ENCODE data around the gene PDGFB.

Gene PDGFB

GRCh38 chr22:39265143-39265886 lies 20.5 kb upstream of the PDGFB start:
- Histone ChIP-seq H2AK5ac (ENCODE audit: low read length) (no peak overlapping the region), H3K18ac (ENCODE audit: low read length) (no peak overlapping the region), H3K9ac (ENCODE audit: low read length) (no peak overlapping the region), H4K8ac (ENCODE audit: low read depth, low read length) (no peak overlapping the region), H4K91ac (ENCODE audit: low read depth, low read length) (no peak overlapping the region), H3K79me2 (ENCODE audit: control insufficient read depth, insufficient read depth, low read length, poor library complexity) (no peaks in the 10 kb centered on the region), H2BK12ac (ENCODE audit: low read length) (no peak overlapping the region), H3K4me1 (ENCODE audit: control insufficient read depth in 1 of 2, insufficient read depth in 2 of 2, low read length in 2 of 2) (peaks cover 0 to 1% of the 10 kb centered on the region in 2 experiments), H3K27me3 (ENCODE audit: insufficient read depth, low read length) (no peaks in the 10 kb centered on the region), H3K23ac (ENCODE audit: low read length) (no peak overlapping the region), H3K4ac (ENCODE audit: low read depth, low read length) (no peak overlapping the region), H2BK5ac (ENCODE audit: low read depth, low read length, poor library complexity) (no peak overlapping the region), H2AFZ (ENCODE audit: insufficient read depth, low read length, poor library complexity) (no peak overlapping the region), H3K27ac (ENCODE audit: low read depth, low read length) (no peak overlapping the region), H3K4me2 (ENCODE audit: low read length) (no peak overlapping the region), H2BK120ac (ENCODE audit: insufficient read depth, low read length, poor library complexity) (no peak overlapping the region), H3K79me1 (ENCODE audit: low read length) (peaks cover 1% of the 10 kb centered on the region), H3K36me3 (ENCODE audit: control insufficient read depth in 1 of 2, insufficient read depth in 2 of 2, low read length in 2 of 2) (no peaks in the 10 kb centered on the region), H3K14ac (ENCODE audit: low read length) (no peak overlapping the region), H3K4me3 (ENCODE audit: low read depth, low read length) (no peak overlapping the region), H3K9me3 (ENCODE audit: insufficient read depth, low read depth, low read length) (no peaks in the 10 kb centered on the region), H4K12ac (ENCODE audit: low read depth, low read length) (no peak overlapping the region)
- WGBS (ENCODE audit: extremely low coverage, insufficient coverage, insufficient read length): no CpG with 5 or more reads among the region's 23 CpGs
- no peak for DNase-seq

DNA sequence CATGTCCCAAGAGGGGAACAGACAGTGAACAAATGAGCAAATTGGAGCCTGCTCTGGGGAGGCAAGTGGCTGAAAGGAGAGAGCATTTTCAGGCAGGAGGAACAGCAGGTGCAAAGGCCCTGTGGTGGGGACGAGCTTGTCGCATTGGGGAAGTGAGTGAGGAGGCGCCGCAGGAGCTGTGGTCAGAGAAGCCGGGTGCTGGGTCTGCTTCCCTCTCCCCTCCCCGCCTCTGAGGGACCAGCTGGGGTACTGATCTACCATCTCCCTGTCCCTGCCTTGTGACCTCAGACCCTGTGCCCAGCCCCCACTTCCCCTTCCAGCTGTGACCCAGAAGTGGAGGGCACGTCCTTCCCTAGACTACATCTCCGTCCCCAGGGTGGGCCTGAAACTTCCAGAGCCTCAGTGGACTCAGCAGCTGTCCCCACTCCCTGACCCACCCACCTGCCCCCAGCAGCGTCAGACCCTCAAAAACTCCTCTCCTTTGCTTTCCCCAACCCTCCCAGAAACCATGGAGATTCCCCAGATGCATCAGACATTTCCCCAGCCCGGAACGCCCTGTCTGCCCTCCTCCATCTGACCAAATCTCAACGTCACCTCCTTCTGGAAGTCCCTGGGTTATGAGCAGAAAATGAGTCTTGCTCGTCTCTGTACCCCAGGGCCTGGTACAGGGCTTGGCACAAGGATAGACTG lies 19.7 kb upstream of the PDGFB start:
- Histone ChIP-seq H2BK5ac (ENCODE audit: low read depth, low read length, poor library complexity) (no peak overlapping the region), H3K4me1 (ENCODE audit: control insufficient read depth in 1 of 2, insufficient read depth in 2 of 2, low read length in 2 of 2) (no peaks in the 10 kb centered on the region), H3K4me3 (ENCODE audit: low read depth, low read length) (no peak overlapping the region), H4K12ac (ENCODE audit: low read depth, low read length) (no peak overlapping the region), H3K79me2 (ENCODE audit: control insufficient read depth, insufficient read depth, low read length, poor library complexity) (no peaks in the 10 kb centered on the region), H3K9ac (ENCODE audit: low read length) (no peak overlapping the region), H3K36me3 (ENCODE audit: control insufficient read depth in 1 of 2, insufficient read depth in 2 of 2, low read length in 2 of 2) (no peaks in the 10 kb centered on the region), H2BK120ac (ENCODE audit: insufficient read depth, low read length, poor library complexity) (no peak overlapping the region), H2BK12ac (ENCODE audit: low read length) (no peak overlapping the region), H3K4me2 (ENCODE audit: low read length) (no peak overlapping the region), H4K91ac (ENCODE audit: low read depth, low read length) (no peak overlapping the region), H2AK5ac (ENCODE audit: low read length) (no peak overlapping the region), H2AFZ (ENCODE audit: insufficient read depth, low read length, poor library complexity) (no peak overlapping the region), H3K4ac (ENCODE audit: low read depth, low read length) (no peak overlapping the region), H3K79me1 (ENCODE audit: low read length) (peaks cover 1% of the 10 kb centered on the region), H3K27ac (ENCODE audit: low read depth, low read length) (no peak overlapping the region), H3K27me3 (ENCODE audit: insufficient read depth, low read length) (no peaks in the 10 kb centered on the region), H4K8ac (ENCODE audit: low read depth, low read length) (no peak overlapping the region), H3K18ac (ENCODE audit: low read length) (no peak overlapping the region), H3K9me3 (ENCODE audit: insufficient read depth, low read depth, low read length) (no peaks in the 10 kb centered on the region), H3K23ac (ENCODE audit: low read length) (no peak overlapping the region), H3K14ac (ENCODE audit: low read length) (no peak overlapping the region)
- no CpG with 5 or more reads among the region's 13 CpGs for WGBS (ENCODE audit: extremely low coverage, insufficient coverage, insufficient read length)
- peak; percentile 39 to 46 for DNase-seq

GRCh38 chr22:39263626-39264348 lies 19.0 kb upstream of the PDGFB start:
- H4K12ac ChIP-seq (ENCODE audit: low read depth, low read length): no peak overlapping the region
- H2AK5ac ChIP-seq (ENCODE audit: low read length): no peak overlapping the region

DNA sequence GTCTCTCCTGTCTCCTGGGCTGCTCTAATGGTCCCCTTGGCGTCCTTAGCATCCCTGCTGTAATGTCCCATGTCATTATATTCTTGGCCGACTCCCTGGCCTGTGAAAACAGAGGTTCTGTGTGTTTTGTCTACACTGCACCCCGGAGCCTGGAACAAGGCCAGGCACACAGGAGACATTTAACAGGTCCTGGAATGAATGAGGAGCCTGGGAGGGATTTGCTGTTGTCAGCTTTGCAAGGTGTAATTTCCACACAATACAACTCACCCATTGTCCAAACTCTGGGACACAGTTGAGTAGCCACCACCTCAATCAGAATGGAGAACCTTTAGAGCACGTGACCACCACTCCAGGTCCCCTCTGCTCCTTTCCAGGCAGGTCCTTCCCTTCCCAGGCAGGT lies 14.9 kb upstream of the PDGFB start:
- peaks cover 6% of the 10 kb centered on the region for H3K79me1 ChIP-seq (ENCODE audit: low read length)
- H3K36me3 ChIP-seq (ENCODE audit: control insufficient read depth in 1 of 2, insufficient read depth in 2 of 2, low read length in 2 of 2): no peaks in the 10 kb centered on the region
- H3K27me3 ChIP-seq (ENCODE audit: insufficient read depth, low read length): no peaks in the 10 kb centered on the region
- H3K9me3 ChIP-seq (ENCODE audit: insufficient read depth, low read depth, low read length): no peaks in the 10 kb centered on the region
- no peak overlapping the region for H3K9ac ChIP-seq (ENCODE audit: low read length)
- no peak for DNase-seq
- H3K18ac ChIP-seq (ENCODE audit: low read length): no peak overlapping the region
- H3K14ac ChIP-seq (ENCODE audit: low read length): no peak overlapping the region
- H2BK120ac ChIP-seq (ENCODE audit: insufficient read depth, low read length, poor library complexity): no peak overlapping the region
- no peak overlapping the region for H4K12ac ChIP-seq (ENCODE audit: low read depth, low read length)
- H3K27ac ChIP-seq (ENCODE audit: low read depth, low read length): no peak overlapping the region
- no peak overlapping the region for H2AFZ ChIP-seq (ENCODE audit: insufficient read depth, low read length, poor library complexity)
- H3K4me2 ChIP-seq (ENCODE audit: low read length): no peak overlapping the region
- no peak overlapping the region for H4K8ac ChIP-seq (ENCODE audit: low read depth, low read length)
- no peaks in the 10 kb centered on the region for H3K79me2 ChIP-seq (ENCODE audit: control insufficient read depth, insufficient read depth, low read length, poor library complexity)
- no peak overlapping the region for H3K4ac ChIP-seq (ENCODE audit: low read depth, low read length)
- no CpG with 5 or more reads among the region's 4 CpGs for WGBS (ENCODE audit: extremely low coverage, insufficient coverage, insufficient read length)
- peaks cover 6 to 7% of the 10 kb centered on the region in 2 experiments for H3K4me1 ChIP-seq (ENCODE audit: control insufficient read depth in 1 of 2, insufficient read depth in 2 of 2, low read length in 2 of 2)
- H3K4me3 ChIP-seq (ENCODE audit: low read depth, low read length): no peak overlapping the region
- no peak overlapping the region for H2AK5ac ChIP-seq (ENCODE audit: low read length)
- no peak overlapping the region for H3K23ac ChIP-seq (ENCODE audit: low read length)
- no peak overlapping the region for H4K91ac ChIP-seq (ENCODE audit: low read depth, low read length)
- H2BK5ac ChIP-seq (ENCODE audit: low read depth, low read length, poor library complexity): no peak overlapping the region
- H2BK12ac ChIP-seq (ENCODE audit: low read length): no peak overlapping the region

More at GRCh38 chr22:39263626-39264348, 19.0 kb upstream of the PDGFB start:
- Histone ChIP-seq H3K18ac (ENCODE audit: low read length) (no peak overlapping the region), H2BK5ac (ENCODE audit: low read depth, low read length, poor library complexity) (no peak overlapping the region), H3K4ac (ENCODE audit: low read depth, low read length) (no peak overlapping the region), H3K79me2 (ENCODE audit: control insufficient read depth, insufficient read depth, low read length, poor library complexity) (no peaks in the 10 kb centered on the region), H3K27me3 (ENCODE audit: insufficient read depth, low read length) (no peaks in the 10 kb centered on the region), H3K9me3 (ENCODE audit: insufficient read depth, low read depth, low read length) (no peaks in the 10 kb centered on the region), H2BK12ac (ENCODE audit: low read length) (no peak overlapping the region), H3K4me3 (ENCODE audit: low read depth, low read length) (no peak overlapping the region), H3K9ac (ENCODE audit: low read length) (no peak overlapping the region), H2BK120ac (ENCODE audit: insufficient read depth, low read length, poor library complexity) (no peak overlapping the region), H3K79me1 (ENCODE audit: low read length) (peaks cover 1% of the 10 kb centered on the region), H4K91ac (ENCODE audit: low read depth, low read length) (peak overlapping the region; percentile 21), H3K23ac (ENCODE audit: low read length) (no peak overlapping the region), H2AFZ (ENCODE audit: insufficient read depth, low read length, poor library complexity) (no peak overlapping the region), H3K4me1 (ENCODE audit: control insufficient read depth in 1 of 2, insufficient read depth in 2 of 2, low read length in 2 of 2) (no peaks in the 10 kb centered on the region), H3K36me3 (ENCODE audit: control insufficient read depth in 1 of 2, insufficient read depth in 2 of 2, low read length in 2 of 2) (no peaks in the 10 kb centered on the region), H3K14ac (ENCODE audit: low read length) (no peak overlapping the region), H3K27ac (ENCODE audit: low read depth, low read length) (no peak overlapping the region), H4K8ac (ENCODE audit: low read depth, low read length) (no peak overlapping the region), H3K4me2 (ENCODE audit: low read length) (no peak overlapping the region)
- no peak for DNase-seq
- whole genome bisulfite sequencing (ENCODE audit: extremely low coverage, insufficient coverage, insufficient read length): no CpG with 5 or more reads among the region's 10 CpGs
